AG04450 (cell line): ENCODE data around the gene HILPDA. TPM values are rescaled to one million over a fixed set of nuclear protein-coding genes. Genes with fewer than 3 reads are reported as not detected.

Experiments used
- CTCF ChIA-PET: fragments of 300-600, 350-600 bp; formaldehyde crosslinking; extraction: SDS; loops from one replicate; lab custom pipeline; 2022; ENCODE audit warnings: antibody characterized with exemption, inconsistent platforms; lab: Charles Lee
- POLR2A ChIA-PET: fragments of 350-600 bp; formaldehyde crosslinking; extraction: SDS; loops from one replicate; lab custom pipeline; 2021; ENCODE audit warnings: antibody characterized with exemption, inconsistent platforms; lab: Yijun Ruan, JAX
- DNase-seq: peaks from one replicate; pipeline ENCODE4 v3.0.0-alpha.2; 2011; ENCODE audit warnings: low read depth, low spot score
- H3K27ac ChIP-seq: one replicate; pipeline ENCODE4 v1.5.1; 2012; ENCODE audit warnings: low read depth, low read length, control low read depth
- H3K27me3 ChIP-seq: one replicate; pipeline ENCODE4 v1.6.0; 2012; ENCODE audit warnings: low read length; ENCODE audit not compliant: control insufficient read depth, insufficient read depth
- H3K4me3 ChIP-seq: 2 replicates; pipeline ENCODE4 v1.5.1; 2011; ENCODE audit warnings: mild to moderate bottlenecking, low read depth, low read length, control low read depth
- H3K9me3 ChIP-seq: 2 replicates; pipeline ENCODE4 v1.5.1; 2012; ENCODE audit warnings: low read length; ENCODE audit not compliant: control insufficient read depth, insufficient read depth
- polyA plus RNA-seq: library from polyadenylated mRNA; depleted of rRNA; stranded (reverse); fragments of >200 nt; gene quantifications from 2 replicates; pipeline ENCODE4 v1.2.3, GENCODE V29; 2011
- TF ChIP-seq, protein P1 (sequence below): IDR thresholded peaks from 2 replicates; pipeline ENCODE4 v1.5.1; 2011; ENCODE audit warnings: low read depth, low read length, control low read depth, inconsistent platforms

Gene HILPDA
- polyA plus RNA-seq, 1 experiment: 15.9 TPM

DNA sequence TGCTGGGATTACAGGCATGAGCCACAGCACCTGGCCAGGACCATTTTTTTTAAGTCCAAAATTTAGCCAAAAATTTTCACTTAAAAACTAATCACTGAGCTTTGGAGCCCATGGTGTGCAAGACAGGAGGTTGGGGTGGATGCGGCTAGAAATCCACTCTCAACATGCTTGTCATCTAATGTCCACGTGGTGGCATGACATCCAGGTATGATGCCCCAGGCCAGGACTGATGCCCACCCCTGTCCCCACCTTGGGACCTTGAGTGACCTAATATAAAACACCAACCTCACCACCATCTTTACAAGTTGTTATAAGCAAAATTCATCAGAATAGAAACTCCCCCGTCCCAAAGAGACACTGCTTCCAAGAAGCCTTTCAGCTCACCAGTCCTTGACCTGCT lies 25.5 kb upstream of the HILPDA start:
- H3K27ac ChIP-seq: no peak overlapping the region
- DNase-seq: no peak
- CTCF ChIA-PET: interaction anchor here (0.9 to 6.2 kb wide), 3 partner anchors 25 to 31 kb away, joined by 3 to 110 read pairs (median 8); partner anchors contain the start of gene HILPDA
- peaks cover 16% of the 10 kb centered on the region for H3K27me3 ChIP-seq
- TF ChIP-seq, protein P1, sequence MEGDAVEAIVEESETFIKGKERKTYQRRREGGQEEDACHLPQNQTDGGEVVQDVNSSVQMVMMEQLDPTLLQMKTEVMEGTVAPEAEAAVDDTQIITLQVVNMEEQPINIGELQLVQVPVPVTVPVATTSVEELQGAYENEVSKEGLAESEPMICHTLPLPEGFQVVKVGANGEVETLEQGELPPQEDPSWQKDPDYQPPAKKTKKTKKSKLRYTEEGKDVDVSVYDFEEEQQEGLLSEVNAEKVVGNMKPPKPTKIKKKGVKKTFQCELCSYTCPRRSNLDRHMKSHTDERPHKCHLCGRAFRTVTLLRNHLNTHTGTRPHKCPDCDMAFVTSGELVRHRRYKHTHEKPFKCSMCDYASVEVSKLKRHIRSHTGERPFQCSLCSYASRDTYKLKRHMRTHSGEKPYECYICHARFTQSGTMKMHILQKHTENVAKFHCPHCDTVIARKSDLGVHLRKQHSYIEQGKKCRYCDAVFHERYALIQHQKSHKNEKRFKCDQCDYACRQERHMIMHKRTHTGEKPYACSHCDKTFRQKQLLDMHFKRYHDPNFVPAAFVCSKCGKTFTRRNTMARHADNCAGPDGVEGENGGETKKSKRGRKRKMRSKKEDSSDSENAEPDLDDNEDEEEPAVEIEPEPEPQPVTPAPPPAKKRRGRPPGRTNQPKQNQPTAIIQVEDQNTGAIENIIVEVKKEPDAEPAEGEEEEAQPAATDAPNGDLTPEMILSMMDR: no peak
- H3K4me3 ChIP-seq: no peak overlapping the region
- H3K9me3 ChIP-seq: no peaks in the 10 kb centered on the region
- POLR2A ChIA-PET: no interaction called here

DNA sequence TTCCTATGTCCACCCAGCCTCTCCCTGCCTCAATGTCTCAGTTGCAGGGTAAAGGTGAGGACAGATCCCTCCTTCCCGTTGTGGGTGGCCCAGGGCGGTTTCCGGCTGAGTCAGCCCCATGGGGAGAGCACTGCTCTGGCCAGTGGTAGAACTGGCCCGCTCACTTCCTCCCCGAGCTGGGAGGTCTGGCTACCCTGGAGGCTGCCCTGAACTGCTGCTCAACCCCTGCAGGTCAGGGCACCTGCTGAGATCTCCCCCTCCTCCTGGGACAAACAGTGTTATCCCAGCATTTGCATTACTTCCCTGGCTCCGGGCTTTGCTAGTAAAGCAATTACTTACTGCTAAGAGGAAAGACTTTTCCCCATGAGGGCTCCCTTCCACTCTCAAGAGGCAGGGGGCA lies 24.5 kb upstream of the HILPDA start:
- ChIA-PET POLR2A (no interaction called here), CTCF (interaction anchor here (1.2 to 2.9 kb wide), 2 partner anchors 28 to 29 kb away, joined by 8 to 22 read pairs; no protein-coding TSS in a partner anchor)
- peaks cover 16% of the 10 kb centered on the region for H3K27me3 ChIP-seq
- DNase-seq: no peak
- H3K9me3 ChIP-seq: no peaks in the 10 kb centered on the region
- H3K27ac ChIP-seq: no peak overlapping the region
- H3K4me3 ChIP-seq: no peak overlapping the region
- TF ChIP-seq, protein P1: no peak

DNA sequence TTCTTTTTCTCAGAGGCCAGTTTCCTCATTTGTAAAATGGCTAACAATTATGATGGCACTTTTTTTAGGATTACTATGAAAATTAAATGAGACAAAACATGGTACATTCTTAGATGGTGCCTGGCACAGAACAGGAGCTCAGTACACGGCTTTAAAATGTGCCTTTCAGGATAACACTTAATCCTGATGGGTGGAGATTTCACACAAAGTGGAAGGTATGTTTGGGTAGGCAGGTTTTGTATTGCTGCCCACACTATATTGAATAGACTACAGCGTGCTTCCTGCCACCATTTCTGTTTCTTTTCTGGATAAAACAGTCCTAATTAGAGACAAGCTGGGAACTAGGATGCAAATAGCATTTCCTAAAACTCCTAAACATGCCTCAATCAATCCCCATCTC lies 23.9 kb upstream of the HILPDA start:
- Histone ChIP-seq H3K4me3 (no peak overlapping the region), H3K27me3 (peaks cover 16% of the 10 kb centered on the region), H3K27ac (no peak overlapping the region), H3K9me3 (no peaks in the 10 kb centered on the region)
- ChIA-PET CTCF (interaction anchor here (0.6 to 2.9 kb wide), 2 partner anchors 21 to 29 kb away, joined by 3 to 22 read pairs; no protein-coding TSS in a partner anchor), POLR2A (no interaction called here)
- no peak for DNase-seq
- TF ChIP-seq, protein P1: no peak

DNA sequence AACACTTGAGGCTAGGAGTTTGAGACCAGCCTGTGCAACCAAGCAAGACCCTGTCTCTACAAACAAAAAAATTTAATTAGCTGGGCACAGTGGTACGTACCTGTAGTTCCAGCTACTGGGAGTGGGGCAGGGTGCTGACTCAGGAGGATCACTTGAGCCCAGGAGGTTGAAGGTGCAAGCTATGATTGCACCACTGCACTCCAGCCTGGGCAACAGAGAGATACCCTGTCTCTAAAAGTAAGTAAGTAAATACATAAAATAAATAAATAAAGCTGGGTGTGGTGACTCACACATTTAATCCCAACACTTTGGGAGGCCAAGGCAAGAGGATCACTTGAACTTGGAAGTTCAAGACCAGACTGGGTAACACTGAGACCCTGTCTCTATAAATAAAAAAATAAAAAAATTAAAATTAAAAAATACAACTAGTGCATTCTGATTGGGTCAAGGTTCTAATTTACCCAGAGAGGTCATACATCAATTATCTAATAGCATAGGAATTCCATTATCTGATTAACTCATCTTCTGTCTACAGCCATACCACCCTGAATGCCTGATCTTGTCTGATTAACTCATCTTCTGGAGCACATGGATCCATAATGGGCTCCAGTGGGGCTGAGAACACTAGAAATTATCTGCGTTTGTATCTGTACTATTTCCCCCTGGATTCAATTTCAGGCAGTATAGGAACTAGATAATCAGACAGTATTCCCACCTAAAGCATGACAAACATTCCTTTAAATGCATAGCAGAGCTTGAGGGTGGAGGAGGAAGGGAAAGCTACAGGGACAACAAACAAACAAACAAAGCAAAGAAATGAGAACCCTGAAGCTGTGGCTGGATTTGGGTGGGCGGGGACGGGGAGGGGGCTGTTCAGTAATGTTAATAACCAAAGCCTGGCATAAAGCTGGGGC lies 21.0 kb upstream of the HILPDA start:
- no peak overlapping the region for H3K27ac ChIP-seq
- H3K4me3 ChIP-seq: no peak overlapping the region
- DNase-seq: no peak
- TF ChIP-seq, protein P1: no peak
- H3K27me3 ChIP-seq: peaks cover 16% of the 10 kb centered on the region
- ChIA-PET POLR2A (interaction anchor here (0.7 kb wide), 1 partner anchor 79 kb away, joined by 3 read pairs; no protein-coding TSS in a partner anchor), CTCF (interaction anchor here (0.9 to 3.0 kb wide), 4 partner anchors 8 to 39 kb away, joined by 3 to 26 read pairs (median 6); no protein-coding TSS in a partner anchor)
- no peaks in the 10 kb centered on the region for H3K9me3 ChIP-seq

DNA sequence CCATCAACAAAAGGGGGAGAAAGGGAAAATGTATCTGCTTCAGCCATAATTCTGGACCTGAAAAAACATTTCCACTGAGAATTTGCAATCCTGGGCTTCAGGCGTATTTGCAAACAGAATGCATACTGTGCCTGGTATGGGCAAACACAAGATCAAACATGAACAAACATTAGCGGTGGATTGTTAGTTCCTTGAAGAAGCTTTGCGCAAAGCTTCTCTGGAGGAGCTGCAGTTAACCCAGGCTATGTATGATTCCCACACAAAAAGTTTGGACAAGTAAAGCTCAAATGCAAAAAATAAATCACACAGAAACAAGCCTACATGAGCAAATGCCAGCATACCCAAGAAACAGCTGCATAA lies 20.4 kb upstream of the HILPDA start:
- ChIA-PET POLR2A (interaction anchor here (0.7 kb wide), 1 partner anchor 79 kb away, joined by 3 read pairs; no protein-coding TSS in a partner anchor), CTCF (interaction anchor here (0.9 to 3.0 kb wide), 4 partner anchors 9 to 39 kb away, joined by 3 to 26 read pairs (median 6); no protein-coding TSS in a partner anchor)
- no peak overlapping the region for H3K27ac ChIP-seq
- H3K27me3 ChIP-seq: peaks cover 16% of the 10 kb centered on the region
- H3K4me3 ChIP-seq: no peak overlapping the region
- no peaks in the 10 kb centered on the region for H3K9me3 ChIP-seq
- no peak for DNase-seq
- TF ChIP-seq, protein P1: no peak
